Stimulated activated CD8-positive, alpha-beta memory T cell treated with anti-CD3 and anti-CD28 coated beads, Interleukin-15, amount 100 ng/mL, for 1 hour (primary cell): ENCODE data around the gene DVL3.

Experiments used
- DNase-seq: peaks from one replicate; pipeline ENCODE4 v3.0.0-alpha.2; 2020; ENCODE audit warnings: low read depth

Gene DVL3

GRCh38 chr3:184211297-184211696, 56.1 kb downstream of the DVL3 start:
- no peak for DNase-seq

- no peak for DNase-seq
Measured at GRCh38 chr3:184211718-184212117, 56.5 kb downstream of the DVL3 start.

- DNase-seq: no peak
Measured at GRCh38 chr3:184218814-184219213, 63.6 kb downstream of the DVL3 start.

GRCh38 chr3:184222521-184222920, 67.3 kb downstream of the DVL3 start:
- no peak for DNase-seq
